ENCODE data around the gene PLGLB2.
"Not testable (repeated sequence)": the region's sequence is repeated elsewhere in the genome, so short reads cannot be mapped to it uniquely, and the experiment has no call there.

Gene PLGLB2

DNA sequence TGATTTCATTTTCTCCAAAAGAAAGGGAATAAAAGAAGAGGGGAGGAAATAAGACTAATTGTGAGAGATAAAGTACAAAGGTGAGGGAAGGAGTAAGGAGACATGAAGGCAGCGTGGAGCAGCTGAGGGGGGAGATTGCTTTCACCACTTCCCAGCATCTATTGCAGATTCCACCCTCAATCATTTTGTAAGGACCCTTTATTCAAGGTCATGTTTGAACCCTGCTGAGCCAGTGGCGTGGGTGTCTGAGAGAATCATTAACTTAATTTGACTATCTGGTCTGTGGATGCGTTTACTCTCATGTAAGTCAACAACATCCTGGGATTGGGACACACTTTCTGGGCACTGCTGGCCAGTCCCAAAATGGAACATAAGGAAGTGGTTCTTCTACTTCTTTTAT is at the start of gene PLGLB2:
Gene PLGLB2 (plus strand): TSS at position 297 of the 400 bp plus-strand sequence. CDS start 67 bp downstream, at position 364.
- DNase-seq = not testable (repeated sequence)

DNA sequence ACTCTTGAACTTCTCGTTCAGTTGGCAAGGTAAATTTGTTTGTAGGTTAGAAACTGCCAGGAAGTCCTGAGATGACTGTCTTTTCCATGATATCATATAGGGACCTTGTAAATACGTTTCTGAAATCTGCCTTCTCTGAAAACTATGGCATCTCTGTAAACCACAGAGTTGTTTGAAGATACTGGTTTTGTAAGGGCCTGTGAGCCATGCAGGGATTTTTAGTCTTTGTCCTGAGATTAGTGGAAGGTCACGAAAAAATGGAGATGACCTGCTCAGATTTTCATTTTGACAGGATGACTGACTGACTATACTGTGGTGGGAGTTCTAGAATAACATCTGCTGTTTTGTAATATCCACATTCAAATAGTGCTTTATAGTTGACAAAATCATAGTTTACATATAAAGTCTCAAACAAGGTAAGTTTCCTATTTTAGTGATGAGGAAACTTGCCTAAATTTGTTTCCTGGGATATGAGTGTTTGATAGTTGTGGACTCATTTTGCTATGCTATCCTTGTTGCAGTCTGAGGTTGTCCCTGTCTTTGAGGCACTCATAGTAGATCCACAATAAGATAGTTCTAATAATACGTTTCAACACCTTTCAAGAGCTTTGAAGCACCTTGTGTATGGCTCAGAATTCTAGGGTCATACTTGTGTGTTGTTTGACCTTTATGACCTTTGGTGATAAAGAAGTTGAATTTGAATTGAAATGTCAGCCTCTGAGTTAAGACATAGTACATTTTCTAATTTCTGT is 43.1 kb upstream of the PLGLB2 start:
- not testable (repeated sequence) for DNase-seq

DNA sequence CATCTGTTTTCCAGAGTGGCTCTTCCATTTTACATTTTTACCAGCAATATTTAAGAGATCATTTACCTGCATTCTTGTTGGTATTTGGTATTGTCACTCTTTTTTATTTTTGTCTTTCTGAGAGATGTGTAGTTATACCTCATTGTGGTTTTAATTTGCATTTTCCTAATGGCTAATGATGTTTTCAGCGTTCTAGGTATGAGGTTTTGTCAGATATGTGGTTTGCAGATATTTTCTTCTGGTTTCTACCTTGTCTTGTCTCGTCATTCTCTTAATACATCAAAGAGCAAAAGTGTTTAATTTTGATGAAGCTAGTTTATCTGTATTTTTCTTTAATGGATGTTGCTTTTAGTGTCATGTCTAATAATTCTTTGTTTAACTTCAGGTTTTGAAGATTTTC is 39.5 kb upstream of the PLGLB2 start:
- DNase-seq = not testable (repeated sequence)

DNA sequence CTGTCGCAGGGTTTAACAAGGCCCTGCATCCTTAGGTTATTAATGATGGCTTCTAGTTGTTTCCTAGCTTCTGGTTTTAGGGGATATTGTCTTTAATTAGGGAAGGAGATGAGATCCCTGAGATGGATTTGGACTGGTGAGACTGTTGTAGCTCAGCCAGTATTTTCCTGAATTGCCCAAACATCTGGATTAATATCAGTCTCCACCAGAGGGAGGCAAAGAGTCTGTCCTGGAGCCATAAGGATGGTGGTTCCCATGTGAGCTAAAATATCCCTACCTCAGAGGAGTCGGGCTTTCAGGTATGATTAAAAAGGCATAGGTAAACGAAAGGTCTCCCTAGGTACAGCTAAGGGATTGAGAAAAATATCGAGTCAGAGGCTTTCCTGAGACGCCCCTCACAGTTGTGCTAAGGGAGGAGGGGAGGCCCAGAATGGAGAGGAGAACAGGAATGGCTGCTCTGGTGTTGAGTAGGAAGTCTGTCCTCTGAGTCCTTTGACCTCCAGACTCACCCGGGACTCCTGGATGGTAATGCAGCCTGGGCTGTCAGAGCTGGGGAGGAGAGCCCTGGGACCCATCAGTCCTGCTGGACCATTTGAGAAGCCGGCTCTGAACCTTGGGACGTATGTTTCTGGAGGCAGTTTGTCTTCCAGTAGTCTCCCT is 19.8 kb upstream of the PLGLB2 start:
- not testable (repeated sequence) for DNase-seq

DNA sequence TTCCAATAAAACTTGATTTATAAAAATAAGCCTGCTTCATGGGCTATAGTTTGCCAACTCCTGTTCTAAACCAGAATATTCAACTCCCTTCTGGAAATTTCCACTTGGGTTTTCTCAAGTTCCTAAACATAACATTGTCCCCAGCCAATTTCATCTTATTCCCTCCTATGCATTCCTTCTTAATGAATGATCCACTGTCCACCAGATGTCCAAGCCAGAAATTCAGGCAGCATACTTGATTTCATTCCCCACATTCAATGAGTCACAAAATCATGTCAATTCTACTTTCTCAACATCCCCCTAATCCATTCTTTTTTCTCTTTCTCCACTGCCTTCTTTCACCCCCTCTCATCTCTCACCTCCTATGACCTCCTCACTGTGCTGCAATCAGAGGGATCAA is 7.0 kb upstream of the PLGLB2 start:
- DNase-seq = not testable (repeated sequence)

DNA sequence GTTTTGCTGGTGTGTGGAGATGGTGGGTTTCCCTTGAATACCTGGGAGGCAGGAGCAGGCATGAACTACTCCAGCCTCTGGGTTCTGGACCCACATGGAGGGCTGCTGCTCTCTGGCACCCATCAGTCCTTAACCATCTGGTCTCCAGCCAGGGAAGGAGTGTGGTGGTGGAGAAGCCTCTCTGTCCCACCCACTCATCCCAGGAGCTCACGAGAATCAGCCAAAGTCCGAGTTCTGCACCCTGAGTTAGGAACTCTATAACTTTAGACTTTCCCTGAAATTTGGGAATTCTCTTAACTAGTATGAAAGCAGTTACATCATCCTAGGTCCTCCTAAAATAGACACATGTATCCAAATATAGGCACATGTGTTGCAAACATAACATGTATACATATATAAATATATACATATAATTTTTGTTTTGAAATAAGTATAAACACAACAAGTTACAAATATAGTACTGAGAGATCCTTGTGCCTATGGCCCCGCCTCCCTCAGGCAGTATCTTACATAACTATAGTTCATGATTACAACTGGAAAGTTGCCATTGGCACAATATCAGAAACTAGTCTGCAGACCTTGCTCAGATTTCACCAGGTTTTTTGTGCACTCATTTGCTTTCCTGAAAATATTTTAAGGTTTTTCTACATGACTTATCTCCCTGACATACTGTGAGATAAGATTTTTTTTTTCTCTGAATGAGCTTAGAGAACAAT is 5.3 kb upstream of the PLGLB2 start:
- DNase-seq = not testable (repeated sequence)

DNA sequence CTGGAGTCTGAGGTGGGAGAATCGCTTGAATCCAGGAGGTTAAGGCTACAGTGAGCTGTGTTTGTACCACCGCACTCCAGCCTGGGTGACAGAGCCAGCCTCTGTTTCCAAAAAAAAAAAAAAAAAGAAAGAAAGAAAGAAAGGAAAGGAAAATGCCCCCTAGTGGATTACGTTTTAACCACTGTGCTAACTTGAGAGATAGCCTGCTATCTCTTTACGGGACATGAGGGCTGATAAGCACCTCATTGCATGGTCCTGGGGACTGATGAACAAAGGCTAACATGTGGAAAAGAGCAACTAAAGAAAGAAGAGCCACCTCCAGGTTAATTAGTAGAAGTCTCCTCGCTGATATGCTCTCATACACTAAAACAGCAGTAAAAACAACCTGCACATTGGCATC is 4.2 kb upstream of the PLGLB2 start:
- DNase-seq = not testable (repeated sequence)

DNA sequence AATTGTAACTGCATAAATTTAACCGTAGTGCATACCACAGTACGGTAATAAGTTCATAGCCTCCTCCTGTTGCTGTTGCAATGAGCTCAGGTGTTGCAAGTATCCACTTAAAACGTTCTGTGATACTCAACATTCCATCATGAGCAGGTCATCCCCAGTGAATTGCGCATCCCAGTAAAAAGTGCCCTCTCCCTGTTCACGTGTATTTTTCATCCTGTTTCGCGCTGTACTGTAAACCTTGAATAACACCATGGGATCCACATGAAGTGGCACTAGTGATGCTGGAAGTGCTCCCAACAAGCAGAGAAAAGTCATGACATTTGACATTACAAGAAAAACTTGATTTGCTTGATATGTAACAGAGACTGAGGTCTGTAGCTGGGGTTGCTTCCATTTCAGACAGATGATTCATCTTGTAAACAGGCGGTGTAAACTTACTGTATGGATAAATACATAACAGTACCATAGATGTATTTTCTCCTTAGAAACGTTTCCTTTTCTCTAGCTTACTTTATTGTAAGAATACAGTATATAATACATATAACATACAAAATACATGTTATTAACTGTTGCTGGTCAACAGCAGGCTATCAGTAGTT is 2.4 kb upstream of the PLGLB2 start:
- not testable (repeated sequence) for DNase-seq

DNA sequence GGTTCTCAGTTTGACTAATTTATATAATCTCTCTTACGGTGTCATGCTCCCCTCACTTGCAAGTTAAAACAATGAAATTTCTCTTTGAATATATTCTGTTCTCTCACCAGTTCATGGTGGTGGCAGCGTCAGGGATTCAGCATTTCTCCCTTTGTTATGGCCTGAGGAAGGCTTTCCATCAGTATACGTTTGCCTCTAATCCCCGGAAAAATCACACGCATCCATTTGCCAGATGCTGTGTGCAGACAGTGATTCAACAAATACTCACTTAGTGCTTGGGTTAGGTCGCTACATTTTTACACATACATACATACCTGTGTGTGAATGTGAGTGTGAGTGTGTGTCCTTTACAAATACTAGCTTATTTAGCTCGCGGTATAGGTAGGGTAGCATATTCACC is 637 bp downstream of the PLGLB2 start:
- not testable (repeated sequence) for DNase-seq

DNA sequence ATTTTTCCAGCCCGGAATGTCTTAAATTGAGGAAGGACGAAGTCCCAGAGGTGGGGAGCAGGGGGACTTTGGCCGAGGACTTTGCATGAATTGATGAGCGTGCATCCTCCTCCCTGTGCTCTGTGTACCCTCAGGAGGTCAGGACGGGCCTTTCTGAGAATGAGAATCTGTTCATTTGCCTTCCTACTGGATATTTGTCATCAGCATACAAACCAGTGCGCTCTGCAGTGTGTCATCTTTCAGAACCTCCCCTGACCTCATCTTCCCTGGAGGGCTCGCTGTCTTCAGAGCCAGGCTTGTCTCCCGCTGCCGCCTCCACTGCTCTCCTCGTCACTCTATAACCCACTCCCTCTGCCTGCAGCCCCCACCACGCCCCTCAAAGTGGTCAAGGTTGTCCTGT is 2.7 kb downstream of the PLGLB2 start:
- not testable (repeated sequence) for DNase-seq

DNA sequence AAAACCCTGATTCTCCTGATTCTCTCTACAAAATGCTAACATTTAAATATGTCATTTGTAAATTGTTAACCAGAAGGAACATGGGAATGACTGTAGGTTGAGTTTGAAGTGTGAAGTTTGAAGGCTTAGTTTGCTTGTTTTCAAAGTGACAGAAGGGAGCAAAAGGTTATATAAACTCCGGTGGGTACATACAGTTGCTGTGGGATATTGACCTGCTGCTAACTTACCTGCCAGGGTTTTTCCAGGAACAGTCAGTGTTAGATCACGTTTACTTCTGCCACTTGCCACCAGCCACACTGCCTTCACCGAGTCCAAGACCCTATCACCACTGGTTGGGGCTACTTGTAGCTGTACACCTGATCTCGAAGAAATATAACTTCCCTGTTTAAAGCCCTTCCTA is 6.9 kb downstream of the PLGLB2 start:
- not testable (repeated sequence) for DNase-seq

Measured in NCI-H1930 (cell line).